Smooth muscle cell (in vitro differentiated cells): ENCODE data around the gene TP53. TPM values are rescaled to one million over a fixed set of nuclear protein-coding genes. Genes with fewer than 3 reads are reported as not detected.

ENCODE experiments used
- DNase-seq: peaks from one replicate; lab custom pipeline; 2025; ENCODE audit not compliant: unreplicated experiment; lab: John Stamatoyannopoulos, UW
- H2AFZ ChIP-seq: fragments of 200-600 bp; sonication (generic); 2 replicates; pipeline ENCODE4 v1.6.0; 2016; ENCODE audit warnings: antibody characterized with exemption, low read depth, mild to moderate bottlenecking
- H3F3A ChIP-seq: fragments of 200-600 bp; sonication (generic); 2 replicates; pipeline ENCODE4 v1.6.0; 2017; ENCODE audit warnings: antibody characterized with exemption, low read depth
- H3K27ac ChIP-seq: fragments of 200-600 bp; sonication (generic); 2 replicates; pipeline ENCODE4 v1.5.1; 2016; ENCODE audit warnings: low read depth, mild to moderate bottlenecking
- H3K27me3 ChIP-seq: fragments of 200-600 bp; sonication (generic); 2 replicates; pipeline ENCODE4 v1.6.1; 2016; ENCODE audit warnings: low read depth, mild to moderate bottlenecking
- H3K36me3 ChIP-seq: fragments of 200-600 bp; sonication (generic); 2 replicates; pipeline ENCODE4 v1.5.1; 2016; ENCODE audit warnings: low read depth
- H3K4me1 ChIP-seq: fragments of 200-600 bp; sonication (generic); 2 replicates; pipeline ENCODE4 v1.5.1; 2016; ENCODE audit warnings: low read depth
- H3K4me2 ChIP-seq: fragments of 200-600 bp; sonication (generic); 2 replicates; pipeline ENCODE4 v1.6.0; 2016; ENCODE audit warnings: mild to moderate bottlenecking
- H3K4me3 ChIP-seq: fragments of 200-600 bp; sonication (generic); 2 replicates; pipeline ENCODE4 v1.5.1; 2016; ENCODE audit warnings: mild to moderate bottlenecking
- H3K79me2 ChIP-seq: fragments of 200-600 bp; sonication (generic); 2 replicates; pipeline ENCODE4 v1.6.0; 2016; ENCODE audit warnings: low read depth, mild to moderate bottlenecking
- H3K9ac ChIP-seq: fragments of 200-600 bp; sonication (generic); 2 replicates; pipeline ENCODE4 v1.6.0; 2016; ENCODE audit warnings: low read depth
- H3K9me3 ChIP-seq: fragments of 200-600 bp; sonication (generic); replicated peaks from 2 replicates; pipeline ENCODE4 v1.5.1; 2016; ENCODE audit warnings: low read depth
- H4K20me1 ChIP-seq: fragments of 200-600 bp; sonication (generic); 2 replicates; pipeline ENCODE4 v1.6.0; 2016; ENCODE audit warnings: low read depth
- CTCF ChIP-seq: fragments of 200-600 bp; sonication (generic); IDR thresholded peaks from 2 replicates; pipeline ENCODE4 v1.5.1; 2017; ENCODE audit warnings: borderline replicate concordance, mild to moderate bottlenecking, antibody characterized with exemption; ENCODE audit not compliant: insufficient read depth, poor library complexity, severe bottlenecking
- whole genome bisulfite sequencing: methylation state at CpG from one replicate; pipeline ENCODE4 v1.1.7; 2016; ENCODE audit warnings: low lambda C conversion rate; 5-methylcytosine and 5-hydroxymethylcytosine counted together
- polyA plus RNA-seq: library from polyadenylated mRNA; unstranded; fragments of >200 nt; fragmentation: Nextera tagmentation; extraction: Ambion mirVana; gene quantifications from 2 replicates; pipeline ENCODE4 v1.2.1, GENCODE V29; 2016
- total RNA-seq: library from RNA; depleted of rRNA; stranded (reverse); fragments of >200 nt; gene quantifications from 2 replicates; pipeline ENCODE4 v1.2.3, GENCODE V29; 2014

TP53 gene
- 25.4 and 55.1 TPM in 2 replicates for total RNA-seq
- polyA plus RNA-seq: 21.1 and 27.6 TPM in 2 replicates

- H4K20me1 ChIP-seq: peaks cover 5% of the 10 kb centered on the region
- no peaks in the 10 kb centered on the region for H3K27me3 ChIP-seq
- H3K27ac ChIP-seq: peak within 1 kb of the TSS; percentile 98
- WGBS: under 1% methylated on average over 30 of the region's 30 CpGs
- no peak for TF ChIP-seq CTCF
- H3F3A ChIP-seq: peaks cover 19% of the 10 kb centered on the region
- peak; percentile 66 for DNase-seq
- peaks cover 23% of the 10 kb centered on the region for H3K4me1 ChIP-seq
- peak within 1 kb of the TSS; percentile 98 for H3K9ac ChIP-seq
- peak within 1 kb of the TSS; percentile 95 for H3K4me2 ChIP-seq
- H3K79me2 ChIP-seq: peaks cover 37% of the 10 kb centered on the region
- peak within 1 kb of the TSS; percentile 91 for H3K4me3 ChIP-seq
- no peaks in the 10 kb centered on the region for H3K9me3 ChIP-seq
- H3K36me3 ChIP-seq: no peaks in the 10 kb centered on the region
- H2AFZ ChIP-seq: peak within 1 kb of the TSS; percentile 93
These were observed at the start of gene TP53 for GRCh38 chr17:7687072-7687907. TSS of gene TP53 (minus strand) at chr17:7687490. CDS start at chr17:7676594, 10,896 bp downstream.

GRCh38 chr17:7732981-7733539 lies 45.8 kb upstream of the TP53 start:
- Histone ChIP-seq H3K9me3 (no peaks in the 10 kb centered on the region), H3K4me3 (no peak overlapping the region), H3K79me2 (no peaks in the 10 kb centered on the region), H2AFZ (no peak overlapping the region), H3K4me2 (no peak overlapping the region), H4K20me1 (no peaks in the 10 kb centered on the region), H3K9ac (no peak overlapping the region), H3F3A (no peaks in the 10 kb centered on the region), H3K4me1 (no peaks in the 10 kb centered on the region), H3K27ac (no peak overlapping the region), H3K27me3 (peaks cover 26% of the 10 kb centered on the region), H3K36me3 (no peaks in the 10 kb centered on the region)
- no peak for TF ChIP-seq CTCF
- 92% methylated on average over 14 of the region's 14 CpGs for WGBS
- DNase-seq: no peak

- H4K20me1 ChIP-seq: no peaks in the 10 kb centered on the region
- no peak overlapping the region for H2AFZ ChIP-seq
- H3K4me1 ChIP-seq: no peaks in the 10 kb centered on the region
- no peak overlapping the region for H3K9ac ChIP-seq
- H3K36me3 ChIP-seq: no peaks in the 10 kb centered on the region
- H3K4me2 ChIP-seq: no peak overlapping the region
- DNase-seq: no peak
- TF ChIP-seq CTCF: no peak
- H3K4me3 ChIP-seq: no peak overlapping the region
- no peaks in the 10 kb centered on the region for H3F3A ChIP-seq
- H3K79me2 ChIP-seq: no peaks in the 10 kb centered on the region
- peaks cover 6% of the 10 kb centered on the region for H3K27me3 ChIP-seq
- WGBS: 67% methylated on average over 1 of the region's 1 CpG
- H3K27ac ChIP-seq: no peak overlapping the region
- H3K9me3 ChIP-seq: no peaks in the 10 kb centered on the region
These were observed 42.5 kb upstream of the TP53 start for GRCh38 chr17:7729816-7730215.
